NB4 (cell line): ENCODE data around the gene CDH22.

ENCODE experiments used
- CTCF ChIP-seq: IDR thresholded peaks from one replicate; pipeline ENCODE4 v1.5.1; 2012; ENCODE audit warnings: low read depth, low read length
- MYC ChIP-seq: IDR thresholded peaks from 2 replicates; pipeline ENCODE4 v1.6.1; 2011; ENCODE audit warnings: low read depth, low read length
- POLR2A ChIP-seq: IDR thresholded peaks from 2 replicates; pipeline ENCODE4 v1.6.1; 2011; ENCODE audit warnings: mild to moderate bottlenecking; ENCODE audit not compliant: insufficient read length; ENCODE audit errors: extremely low read depth

GRCh38 chr20:46169245-46170171, 138.8 kb downstream of the CDH22 start:
- no peak for TF ChIP-seq CTCF
- no peak for TF ChIP-seq POLR2A
- no peak for TF ChIP-seq MYC
